DMS53 treated with DMSO at 0.1 percent for 48 hours (cell line): ENCODE data around the gene KCNJ6.

Experiments
- DNase-seq: peaks from one replicate; lab custom pipeline; 2025; ENCODE audit not compliant: unreplicated experiment; lab: John Stamatoyannopoulos, UW

The KCNJ6 gene

GRCh38 chr21:37827913-37828312 lies 88.3 kb downstream of the KCNJ6 start:
- DNase-seq: no peak

- no peak for DNase-seq
Measured at GRCh38 chr21:37821786-37822450, 94.3 kb downstream of the KCNJ6 start.

GRCh38 chr21:37821092-37821491 lies 95.2 kb downstream of the KCNJ6 start:
- no peak for DNase-seq

GRCh38 chr21:37819372-37819771 lies 96.9 kb downstream of the KCNJ6 start:
- no peak for DNase-seq

GRCh38 chr21:37817242-37817641 lies 99.0 kb downstream of the KCNJ6 start:
- DNase-seq: no peak

- DNase-seq: no peak
Measured at GRCh38 chr21:37815893-37816292, 100.4 kb downstream of the KCNJ6 start.

GRCh38 chr21:37811711-37812110 lies 104.5 kb downstream of the KCNJ6 start:
- no peak for DNase-seq

- no peak for DNase-seq
Measured at GRCh38 chr21:37808261-37808660, 108.0 kb downstream of the KCNJ6 start.

GRCh38 chr21:37805266-37805665 lies 111.0 kb downstream of the KCNJ6 start:
- DNase-seq: no peak

GRCh38 chr21:37804001-37804400 lies 112.3 kb downstream of the KCNJ6 start:
- no peak for DNase-seq

- no peak for DNase-seq
Measured at GRCh38 chr21:37803101-37803651, 113.1 kb downstream of the KCNJ6 start.

GRCh38 chr21:37800456-37801061 lies 115.7 kb downstream of the KCNJ6 start:
- no peak for DNase-seq

- no peak for DNase-seq
Measured at GRCh38 chr21:37800057-37800455, 116.2 kb downstream of the KCNJ6 start.

- DNase-seq: no peak
Measured at GRCh38 chr21:37799211-37800056, 116.8 kb downstream of the KCNJ6 start.

GRCh38 chr21:37797403-37797802 lies 118.9 kb downstream of the KCNJ6 start:
- DNase-seq: no peak

GRCh38 chr21:37796011-37796410 lies 120.2 kb downstream of the KCNJ6 start:
- DNase-seq: no peak

GRCh38 chr21:37793660-37794059 lies 122.6 kb downstream of the KCNJ6 start:
- no peak for DNase-seq

- no peak for DNase-seq
Measured at GRCh38 chr21:37792046-37792445, 124.2 kb downstream of the KCNJ6 start.

GRCh38 chr21:37790905-37791304 lies 125.4 kb downstream of the KCNJ6 start:
- no peak for DNase-seq

- DNase-seq: no peak
Measured at GRCh38 chr21:37788503-37788902, 127.8 kb downstream of the KCNJ6 start.

- no peak for DNase-seq
Measured at GRCh38 chr21:37787456-37787855, 128.8 kb downstream of the KCNJ6 start.
